Smooth muscle cell (in vitro differentiated cells): ENCODE results near the gene SNRNP27. TPM values are rescaled to one million over a fixed set of nuclear protein-coding genes. Genes with fewer than 3 reads are reported as not detected.

Experiments used
- DNase-seq: peaks from one replicate; lab custom pipeline; 2025; ENCODE audit not compliant: unreplicated experiment; lab: John Stamatoyannopoulos, UW
- H2AFZ ChIP-seq: fragments of 200-600 bp; sonication (generic); 2 replicates; pipeline ENCODE4 v1.6.0; 2016; ENCODE audit warnings: antibody characterized with exemption, low read depth, mild to moderate bottlenecking
- H3F3A ChIP-seq: fragments of 200-600 bp; sonication (generic); 2 replicates; pipeline ENCODE4 v1.6.0; 2017; ENCODE audit warnings: antibody characterized with exemption, low read depth
- H3K27ac ChIP-seq: fragments of 200-600 bp; sonication (generic); 2 replicates; pipeline ENCODE4 v1.5.1; 2016; ENCODE audit warnings: low read depth, mild to moderate bottlenecking
- H3K27me3 ChIP-seq: fragments of 200-600 bp; sonication (generic); 2 replicates; pipeline ENCODE4 v1.6.1; 2016; ENCODE audit warnings: low read depth, mild to moderate bottlenecking
- H3K36me3 ChIP-seq: fragments of 200-600 bp; sonication (generic); 2 replicates; pipeline ENCODE4 v1.5.1; 2016; ENCODE audit warnings: low read depth
- H3K4me1 ChIP-seq: fragments of 200-600 bp; sonication (generic); 2 replicates; pipeline ENCODE4 v1.5.1; 2016; ENCODE audit warnings: low read depth
- H3K4me2 ChIP-seq: fragments of 200-600 bp; sonication (generic); 2 replicates; pipeline ENCODE4 v1.6.0; 2016; ENCODE audit warnings: mild to moderate bottlenecking
- H3K4me3 ChIP-seq: fragments of 200-600 bp; sonication (generic); 2 replicates; pipeline ENCODE4 v1.5.1; 2016; ENCODE audit warnings: mild to moderate bottlenecking
- H3K79me2 ChIP-seq: fragments of 200-600 bp; sonication (generic); 2 replicates; pipeline ENCODE4 v1.6.0; 2016; ENCODE audit warnings: low read depth, mild to moderate bottlenecking
- H3K9ac ChIP-seq: fragments of 200-600 bp; sonication (generic); 2 replicates; pipeline ENCODE4 v1.6.0; 2016; ENCODE audit warnings: low read depth
- H3K9me3 ChIP-seq: fragments of 200-600 bp; sonication (generic); replicated peaks from 2 replicates; pipeline ENCODE4 v1.5.1; 2016; ENCODE audit warnings: low read depth
- H4K20me1 ChIP-seq: fragments of 200-600 bp; sonication (generic); 2 replicates; pipeline ENCODE4 v1.6.0; 2016; ENCODE audit warnings: low read depth
- CTCF ChIP-seq: fragments of 200-600 bp; sonication (generic); IDR thresholded peaks from 2 replicates; pipeline ENCODE4 v1.5.1; 2017; ENCODE audit warnings: borderline replicate concordance, mild to moderate bottlenecking, antibody characterized with exemption; ENCODE audit not compliant: insufficient read depth, poor library complexity, severe bottlenecking
- WGBS: methylation state at CpG from one replicate; pipeline ENCODE4 v1.1.7; 2016; ENCODE audit warnings: low lambda C conversion rate; 5-methylcytosine and 5-hydroxymethylcytosine counted together
- polyA plus RNA-seq: library from polyadenylated mRNA; unstranded; fragments of >200 nt; fragmentation: Nextera tagmentation; extraction: Ambion mirVana; gene quantifications from 2 replicates; pipeline ENCODE4 v1.2.1, GENCODE V29; 2016
- total RNA-seq: library from RNA; depleted of rRNA; stranded (reverse); fragments of >200 nt; gene quantifications from 2 replicates; pipeline ENCODE4 v1.2.3, GENCODE V29; 2014

SNRNP27 gene
- total and polyA plus RNA-seq, 2 experiments from 2014 or later: 81.8 to 97.8 TPM

- peaks cover 13% of the 10 kb centered on the region for H3F3A ChIP-seq
- TF ChIP-seq CTCF: no peak
- 98% methylated on average over 14 of the region's 14 CpGs for WGBS
- H3K4me3 ChIP-seq: no peak overlapping the region
- H3K27ac ChIP-seq: no peak overlapping the region
- H3K4me1 ChIP-seq: peaks cover 14% of the 10 kb centered on the region
- H3K4me2 ChIP-seq: no peak overlapping the region
- no peak overlapping the region for H2AFZ ChIP-seq
- no peaks in the 10 kb centered on the region for H4K20me1 ChIP-seq
- H3K9ac ChIP-seq: no peak overlapping the region
- H3K36me3 ChIP-seq: peaks cover 9% of the 10 kb centered on the region
- no peaks in the 10 kb centered on the region for H3K79me2 ChIP-seq
- no peaks in the 10 kb centered on the region for H3K9me3 ChIP-seq
- H3K27me3 ChIP-seq: no peaks in the 10 kb centered on the region
- DNase-seq: no peak
Observed at GRCh38 chr2:69937968-69938367, 44.2 kb downstream of the SNRNP27 start.

GRCh38 chr2:69939722-69940121 is 46.0 kb downstream of the SNRNP27 start:
- DNase-seq: no peak
- WGBS: 92% methylated on average over 14 of the region's 14 CpGs

GRCh38 chr2:69940691-69941090 is 46.9 kb downstream of the SNRNP27 start:
- DNase-seq: no peak
- Histone ChIP-seq H3K79me2 (no peaks in the 10 kb centered on the region), H3K4me2 (no peak overlapping the region), H3K9me3 (no peaks in the 10 kb centered on the region), H4K20me1 (no peaks in the 10 kb centered on the region), H3K9ac (no peak overlapping the region), H3K27me3 (no peaks in the 10 kb centered on the region), H3K36me3 (peaks cover 9% of the 10 kb centered on the region), H2AFZ (no peak overlapping the region), H3K4me3 (no peak overlapping the region), H3F3A (no peaks in the 10 kb centered on the region), H3K27ac (no peak overlapping the region), H3K4me1 (peaks cover 14% of the 10 kb centered on the region)
- WGBS: 98% methylated on average over 8 of the region's 8 CpGs
- no peak for TF ChIP-seq CTCF

More at GRCh38 chr2:69939722-69940121, 46.0 kb downstream of the SNRNP27 start:
- no peaks in the 10 kb centered on the region for H4K20me1 ChIP-seq
- no peaks in the 10 kb centered on the region for H3K27me3 ChIP-seq
- no peak overlapping the region for H3K4me2 ChIP-seq
- no peaks in the 10 kb centered on the region for H3K79me2 ChIP-seq
- no peak overlapping the region for H3K27ac ChIP-seq
- H3K9me3 ChIP-seq: no peaks in the 10 kb centered on the region
- H3F3A ChIP-seq: peaks cover 8% of the 10 kb centered on the region
- no peak overlapping the region for H2AFZ ChIP-seq
- H3K4me1 ChIP-seq: peaks cover 14% of the 10 kb centered on the region
- H3K36me3 ChIP-seq: peaks cover 9% of the 10 kb centered on the region
- H3K9ac ChIP-seq: no peak overlapping the region
- no peak for TF ChIP-seq CTCF
- H3K4me3 ChIP-seq: no peak overlapping the region

- Histone ChIP-seq H2AFZ (no peak overlapping the region), H3K27me3 (no peaks in the 10 kb centered on the region), H4K20me1 (no peaks in the 10 kb centered on the region), H3K4me1 (peaks cover 14% of the 10 kb centered on the region), H3F3A (no peaks in the 10 kb centered on the region), H3K4me2 (no peak overlapping the region), H3K79me2 (no peaks in the 10 kb centered on the region), H3K9me3 (no peaks in the 10 kb centered on the region), H3K9ac (no peak overlapping the region), H3K27ac (no peak overlapping the region), H3K36me3 (peaks cover 9% of the 10 kb centered on the region), H3K4me3 (no peak overlapping the region)
- no peak for TF ChIP-seq CTCF
- 91% methylated on average over 11 of the region's 11 CpGs for WGBS
- no peak for DNase-seq
Observed at GRCh38 chr2:69943000-69943842, 49.5 kb downstream of the SNRNP27 start.
